IMR-90 (cell line): ENCODE results near the gene GABARAPL2. TPM values are rescaled to one million over a fixed set of nuclear protein-coding genes. Genes with fewer than 3 reads are reported as not detected.
A peak's percentile ranks its signal among the peaks of the same experiment; 100 is the strongest.

Source experiments
- ATAC-seq: fragments of 200-7000 bp; cut with Tn5 transposase; 2 replicates; pipeline ENCODE4 v1.9.1; 2020; ENCODE audit warnings: low read depth, mild to moderate bottlenecking, moderate library complexity
- BruUV-seq: library from RNA; stranded (reverse); fragments of 400-500 nt; replicated peaks from 2 replicates; lab custom pipeline; 2021; lab: Mats Ljungman, UMichigan
- CTCF ChIA-PET: fragments of 300-600 bp; formaldehyde crosslinking; extraction: SDS; loops from one replicate; lab custom pipeline; 2021; ENCODE audit warnings: antibody characterized with exemption; lab: Yijun Ruan, JAX
- POLR2A ChIA-PET: fragments of 300-600 bp; sonication (Branson Sonifier 250); formaldehyde crosslinking; loops from one replicate; lab custom pipeline; 2022; ENCODE audit warnings: antibody characterized with exemption; ENCODE audit not compliant: unreplicated experiment; lab: Charles Lee
- DNase-seq: peaks from one replicate; pipeline ENCODE4 v3.0.0; 2013
- H2AFZ ChIP-seq: replicated peaks from 2 replicates; pipeline ENCODE3; 2013; ENCODE audit warnings: low read length, mild to moderate bottlenecking; ENCODE audit not compliant: poor library complexity
- H2AK5ac ChIP-seq: 2 replicates; pipeline ENCODE4 v1.6.1; 2013; ENCODE audit warnings: low read depth, low read length, inconsistent platforms
- H2AK9ac ChIP-seq: replicated peaks from 2 replicates; pipeline ENCODE3; 2013; ENCODE audit warnings: mild to moderate bottlenecking, low read depth, low read length, moderate library complexity; ENCODE audit not compliant: poor library complexity
- H2BK120ac ChIP-seq: 2 replicates; pipeline ENCODE4 v1.6.1; 2013; ENCODE audit warnings: low read depth, low read length, inconsistent platforms
- H2BK15ac ChIP-seq: 3 replicates; pipeline ENCODE4 v1.6.1; 2013; ENCODE audit warnings: low read depth, low read length, inconsistent platforms
- H2BK20ac ChIP-seq: 2 replicates; pipeline ENCODE4 v1.6.1; 2013; ENCODE audit warnings: low read depth, mild to moderate bottlenecking, inconsistent platforms, low read length, moderate library complexity
- H2BK5ac ChIP-seq: 2 replicates; pipeline ENCODE4 v1.6.1; 2013; ENCODE audit warnings: mild to moderate bottlenecking, low read depth, low read length, inconsistent platforms; ENCODE audit not compliant: poor library complexity, severe bottlenecking
- H3K14ac ChIP-seq: replicated peaks from 2 replicates; pipeline ENCODE4 v1.6.1; 2013; ENCODE audit warnings: low read depth, low read length, inconsistent platforms
- H3K18ac ChIP-seq: 2 replicates; pipeline ENCODE4 v1.6.1; 2013; ENCODE audit warnings: low read depth, low read length, control low read depth
- H3K23ac ChIP-seq: 2 replicates; pipeline ENCODE4 v1.6.1; 2013; ENCODE audit warnings: low read depth, low read length, inconsistent platforms
- H3K27ac ChIP-seq: 2 replicates; pipeline ENCODE4 v1.5.1; 2013; ENCODE audit warnings: mild to moderate bottlenecking, control low read depth, low read length; ENCODE audit not compliant: insufficient read depth
- H3K27me3 ChIP-seq: 2 replicates; pipeline ENCODE4 v1.6.1; 2013; ENCODE audit warnings: low read length; ENCODE audit not compliant: control insufficient read depth, insufficient read depth
- H3K36me3 ChIP-seq: 2 replicates; pipeline ENCODE4 v1.6.1; 2013; ENCODE audit warnings: low read length, mixed read lengths; ENCODE audit not compliant: control insufficient read depth, insufficient read depth
- H3K4ac ChIP-seq: 2 replicates; pipeline ENCODE4 v1.6.1; 2013; ENCODE audit warnings: low read depth, low read length, inconsistent platforms
- H3K4me1 ChIP-seq: 2 replicates; pipeline ENCODE4 v1.6.1; 2013; ENCODE audit warnings: low read length, mixed read lengths; ENCODE audit not compliant: control insufficient read depth, insufficient read depth
- H3K4me2 ChIP-seq: 2 replicates; pipeline ENCODE4 v1.6.1; 2013; ENCODE audit warnings: low read depth, mild to moderate bottlenecking, control low read depth, low read length, moderate library complexity
- H3K4me3 ChIP-seq: 2 replicates; pipeline ENCODE4 v1.5.1; 2013; ENCODE audit warnings: low read depth, mild to moderate bottlenecking, control low read depth, low read length, moderate library complexity; ENCODE audit not compliant: insufficient read depth
- H3K56ac ChIP-seq: 2 replicates; pipeline ENCODE4 v1.6.1; 2013; ENCODE audit warnings: low read length, inconsistent platforms; ENCODE audit not compliant: insufficient read depth; ENCODE audit errors: extremely low read depth
- H3K79me1 ChIP-seq, 2 experiments: 2 replicates each; pipeline ENCODE4 v1.6.1; 2013; ENCODE audit warnings: low read length in 2 of 2, inconsistent platforms in 1 of 2, low read depth in 1 of 2
- H3K9ac ChIP-seq: 2 replicates; pipeline ENCODE4 v1.6.1; 2013; ENCODE audit warnings: low read depth, low read length, control low read depth
- H3K9me1 ChIP-seq: 2 replicates; pipeline ENCODE4 v1.6.1; 2013; ENCODE audit warnings: low read length, inconsistent platforms; ENCODE audit not compliant: insufficient read depth
- H3K9me3 ChIP-seq: 2 replicates; pipeline ENCODE4 v1.6.1; 2013; ENCODE audit warnings: low read length; ENCODE audit not compliant: control insufficient read depth, insufficient read depth
- H4K20me1 ChIP-seq: 2 replicates; pipeline ENCODE4 v1.6.1; 2013; ENCODE audit warnings: low read length, inconsistent platforms; ENCODE audit not compliant: insufficient read depth
- H4K5ac ChIP-seq: 2 replicates; pipeline ENCODE4 v1.6.1; 2013; ENCODE audit warnings: mild to moderate bottlenecking, low read depth, low read length, control low read depth
- H4K8ac ChIP-seq, 2 experiments: 2 replicates each; pipeline ENCODE4 v1.6.1; 2013; ENCODE audit warnings: low read depth in 2 of 2, low read length in 2 of 2, control low read depth in 1 of 2, inconsistent platforms in 1 of 2
- H4K91ac ChIP-seq: 2 replicates; pipeline ENCODE4 v1.6.1; 2013; ENCODE audit warnings: low read depth, low read length, inconsistent platforms; ENCODE audit not compliant: insufficient read depth
- BHLHE40 ChIP-seq: fragments of 150-350 bp; IDR thresholded peaks from 2 replicates; pipeline ENCODE4 v1.6.1; 2016; ENCODE audit warnings: mild to moderate bottlenecking, low read depth, low read length
- CEBPB ChIP-seq: IDR thresholded peaks from 2 replicates; pipeline ENCODE4 v1.6.1; 2012; ENCODE audit warnings: low read depth, low read length, improper control_type of control experiment
- CHD1 ChIP-seq: IDR thresholded peaks from 2 replicates; pipeline ENCODE4 v1.6.1; 2012; ENCODE audit warnings: low read depth, low read length, improper control_type of control experiment
- ELK1 ChIP-seq: fragments of 150-350 bp; IDR thresholded peaks from 2 replicates; pipeline ENCODE4 v1.6.1; 2016; ENCODE audit warnings: low read depth, mild to moderate bottlenecking, low read length, moderate library complexity, borderline replicate concordance
- FOS ChIP-seq: fragments of 150-350 bp; IDR thresholded peaks from 2 replicates; pipeline ENCODE4 v1.6.1; 2016; ENCODE audit warnings: low read depth, low read length
- MAFK ChIP-seq: IDR thresholded peaks from 2 replicates; pipeline ENCODE4 v1.6.1; 2012; ENCODE audit warnings: low read depth, low read length, improper control_type of control experiment
- MAZ ChIP-seq: IDR thresholded peaks from 2 replicates; pipeline ENCODE4 v1.6.1; 2012; ENCODE audit warnings: low read depth, mild to moderate bottlenecking, low read length, improper control_type of control experiment, moderate library complexity, borderline replicate concordance
- MXI1 ChIP-seq: IDR thresholded peaks from 2 replicates; pipeline ENCODE4 v1.6.1; 2012; ENCODE audit warnings: low read depth, mild to moderate bottlenecking, low read length, moderate library complexity, borderline replicate concordance
- NFE2L2 ChIP-seq: fragments of 150-350 bp; IDR thresholded peaks from 2 replicates; pipeline ENCODE4 v1.6.1; 2016; ENCODE audit warnings: low read depth, mild to moderate bottlenecking, low read length
- POLR2A ChIP-seq: IDR thresholded peaks from 2 replicates; pipeline ENCODE4 v1.6.1; 2012; ENCODE audit warnings: mild to moderate bottlenecking, low read depth, low read length
- RAD21 ChIP-seq: IDR thresholded peaks from 2 replicates; pipeline ENCODE4 v1.6.1; 2012; ENCODE audit warnings: low read length, improper control_type of control experiment
- RCOR1 ChIP-seq: IDR thresholded peaks from 2 replicates; pipeline ENCODE4 v1.6.1; 2012; ENCODE audit warnings: mild to moderate bottlenecking, low read length, improper control_type of control experiment; ENCODE audit not compliant: insufficient replicate concordance
- RFX5 ChIP-seq: IDR thresholded peaks from 2 replicates; pipeline ENCODE4 v1.8.0; 2012; ENCODE audit warnings: low read depth, mild to moderate bottlenecking, low read length, moderate library complexity
- SMC3 ChIP-seq: fragments of 150-350 bp; IDR thresholded peaks from 2 replicates; pipeline ENCODE4 v1.6.1; 2016; ENCODE audit warnings: low read depth, mild to moderate bottlenecking, antibody characterized with exemption, low read length, moderate library complexity
- USF2 ChIP-seq: fragments of 150-350 bp; IDR thresholded peaks from 2 replicates; pipeline ENCODE4 v1.6.1; 2017; ENCODE audit warnings: mild to moderate bottlenecking, antibody characterized with exemption, low read length, low read depth
- WGBS, 2 experiments: methylation state at CpG; one replicate each; pipeline versions ENCODE4 v1.1.5 to v1.1.7; 2013; ENCODE audit warnings: missing lambda C conversion rate in 2 of 2; ENCODE audit not compliant: insufficient read length in 1 of 2; ENCODE audit errors: extremely low coverage in 2 of 2; 5-methylcytosine and 5-hydroxymethylcytosine counted together
- dilution Hi-C: fragments of 300-500 bp; cut with HindIII; formaldehyde crosslinking; loops from one replicate; pipeline ENCODE4 v1.14.3; 2018; ENCODE audit warnings: low sequenced_read_pairs; ENCODE audit not compliant: unreplicated experiment
- in situ Hi-C: fragments of 300-500 bp; cut with MboI; formaldehyde crosslinking; loops from 3 replicates; pipeline ENCODE4 v1.14.3; 2019; ENCODE audit warnings: low sequenced_read_pairs, inconsistent platforms, mixed read lengths
- intact Hi-C: fragments of 100-400 bp; cut with micrococcal nuclease; formaldehyde crosslinking; loops from 2 replicates; pipeline ENCODE4 v1.10.0; 2022
- polyA plus RNA-seq, 3 experiments: library from polyadenylated mRNA; depleted of rRNA; stranded (reverse); fragments of >200 nt; gene quantifications; 2 replicates each; pipeline ENCODE4 v1.2.3, GENCODE V29; 2012; ENCODE audit warnings: low replicate concordance in 1 of 3
- total RNA-seq: library from RNA; depleted of rRNA; stranded (reverse); fragments of >200 nt; gene quantifications from 2 replicates; pipeline ENCODE4 v1.2.3, GENCODE V29; 2012

The GABARAPL2 gene
- total and polyA plus RNA-seq, 2 of the 4 experiments (the other 2 are of a cell fraction), result 33.3 to 65.9 TPM

- no peak for TF ChIP-seq POLR2A
Measured at GRCh38 chr16:75526032-75526790, 40.0 kb upstream of the GABARAPL2 start (continued).

DNA sequence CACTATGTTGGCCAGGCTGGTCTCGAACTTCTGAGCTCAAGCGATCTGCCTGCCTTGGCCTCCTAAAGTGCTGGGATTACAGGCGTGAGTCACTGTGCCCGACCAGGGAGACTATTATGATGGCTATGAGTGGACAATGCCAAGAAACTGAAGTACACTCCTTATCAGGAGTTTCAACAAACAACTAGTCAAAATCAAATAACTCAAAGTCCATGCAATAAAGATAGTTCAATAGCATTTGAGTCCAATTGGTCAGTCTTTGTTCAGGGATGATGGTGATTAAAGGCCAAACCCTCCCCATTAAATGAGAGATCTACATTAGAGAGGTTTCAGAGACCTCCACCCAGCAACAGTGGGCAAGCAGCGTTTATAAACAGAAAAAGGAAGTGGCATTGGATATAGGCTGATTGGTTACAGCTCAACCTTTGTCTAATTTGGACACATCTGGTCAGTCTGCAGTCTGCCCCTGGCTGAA is 38.3 kb upstream of the GABARAPL2 start:
- in situ Hi-C loops (no loop called here), intact Hi-C loops (no loop called here), dilution Hi-C loops (no loop called here)
- no CpG with 5 or more reads among the region's 5 CpGs for WGBS, 2 experiments
- H3K18ac ChIP-seq, result no peak overlapping the region
- no peak overlapping the region for H2AK5ac ChIP-seq
- no peaks in the 10 kb centered on the region for H3K79me1 ChIP-seq
- H3K27ac ChIP-seq, result no peak overlapping the region
- H3K4me1 ChIP-seq, result no peaks in the 10 kb centered on the region
- no peak overlapping the region for H2BK120ac ChIP-seq
- no TSS peak for BruUV-seq
- H2AK9ac ChIP-seq, result no peak overlapping the region
- H3K4me2 ChIP-seq, result no peak overlapping the region
- no peaks in the 10 kb centered on the region for H3K9me1 ChIP-seq
- no peak for TF ChIP-seq CHD1
- no peak for TF ChIP-seq MXI1
- TF ChIP-seq RCOR1, result no peak
- no peak for TF ChIP-seq BHLHE40
- no peak for TF ChIP-seq POLR2A
- TF ChIP-seq FOS, result no peak
- TF ChIP-seq NFE2L2, result no peak
- TF ChIP-seq RFX5, result no peak
- TF ChIP-seq USF2, result no peak
- no peak for TF ChIP-seq CEBPB
- TF ChIP-seq MAFK, result no peak
- TF ChIP-seq ELK1, result no peak
- no peak for TF ChIP-seq SMC3
- TF ChIP-seq MAZ, result no peak
- no peak for TF ChIP-seq RAD21
- H3K14ac ChIP-seq, result no peak overlapping the region
- H2BK15ac ChIP-seq, result no peak overlapping the region
- H4K20me1 ChIP-seq, result no peaks in the 10 kb centered on the region
- H3K36me3 ChIP-seq, result no peaks in the 10 kb centered on the region
- ATAC-seq (peak; percentile 48), DNase-seq (no peak)
- ChIA-PET POLR2A (no interaction called here), CTCF (no interaction called here)
- H3K4me3 ChIP-seq, result no peak overlapping the region
- no peak overlapping the region for H4K91ac ChIP-seq
- H4K5ac ChIP-seq, result no peak overlapping the region
- no peak overlapping the region for H3K56ac ChIP-seq
- no peak overlapping the region for H4K8ac ChIP-seq
- no peak overlapping the region for H2BK20ac ChIP-seq
- H3K4ac ChIP-seq, result no peak overlapping the region
- no peak overlapping the region for H3K9ac ChIP-seq
- no peaks in the 10 kb centered on the region; the same call in 1 of the 2 replicates for H3K9me3 ChIP-seq
- no peak overlapping the region for H2AFZ ChIP-seq
- H2BK5ac ChIP-seq, result no peak overlapping the region
- peaks cover 16% of the 10 kb centered on the region for H3K27me3 ChIP-seq
- H3K23ac ChIP-seq, result no peak overlapping the region
